Upper lobe of right lung (tissue), 1 donor: Measurements from ENCODE around the gene TFDP2. TPM values are rescaled to one million over a fixed set of nuclear protein-coding genes. Genes with fewer than 3 reads are reported as not detected.

Experiments used
- ATAC-seq: fragments of 200-7000 bp; cut with Tn5 transposase; one replicate; pipeline ENCODE4 v1.9.1; 2020; ENCODE audit warnings: mild to moderate bottlenecking, moderate library complexity
- DNase-seq: peaks from one replicate; pipeline ENCODE4 v3.0.0-alpha.2; 2020
- H3K27ac ChIP-seq: fragments of 200-600 bp; one replicate; pipeline ENCODE4 v1.8.0; 2022
- H3K27me3 ChIP-seq: fragments of 200-600 bp; one replicate; pipeline ENCODE4 v1.8.0; 2022; ENCODE audit warnings: mild to moderate bottlenecking
- H3K36me3 ChIP-seq: fragments of 200-600 bp; one replicate; pipeline ENCODE4 v1.8.0; 2022
- H3K4me1 ChIP-seq: fragments of 200-600 bp; one replicate; pipeline ENCODE4 v1.8.0; 2022
- H3K4me3 ChIP-seq: fragments of 200-600 bp; one replicate; pipeline ENCODE4 v1.8.0; 2022; ENCODE audit warnings: mild to moderate bottlenecking
- H3K9me3 ChIP-seq: fragments of 200-600 bp; one replicate; pipeline ENCODE4 v1.8.0; 2022
- CTCF ChIP-seq: fragments of 200-600 bp; IDR thresholded peaks from one replicate; pipeline ENCODE4 v1.8.0; 2022; ENCODE audit warnings: antibody characterized with exemption
- intact Hi-C: fragments of 100-400 bp; cut with DNase I; formaldehyde crosslinking; loops from one replicate; pipeline ENCODE4 v1.11.0; 2022
- total RNA-seq: library from RNA; stranded (reverse); fragmentation: NEBNext Ultra II Directional; extraction: Animal tissue kit (Norgen Biotek cat#: 25700); gene quantifications from one replicate; pipeline ENCODE4 v1.2.1, GENCODE V29; 2021
- donor health status: DM: no; HTN: yes; CAD: no; lungs with severe emphysema.

The TFDP2 gene
- total RNA-seq, 1 donor from 2014 or later = 26.7 TPM

- ATAC-seq (no peak), DNase-seq (no peak)
- Histone ChIP-seq H3K27ac (no peak overlapping the region), H3K36me3 (no peaks in the 10 kb centered on the region), H3K9me3 (no peaks in the 10 kb centered on the region), H3K4me1 (no peaks in the 10 kb centered on the region), H3K27me3 (no peaks in the 10 kb centered on the region), H3K4me3 (no peak overlapping the region)
- intact Hi-C loops = no loop called here
- TF ChIP-seq CTCF = no peak
These were observed 14.5 kb downstream of the TFDP2 start for GRCh38 chr3:142134799-142135325.

- H3K27me3 ChIP-seq = no peaks in the 10 kb centered on the region
- ATAC-seq = no peak
- H3K9me3 ChIP-seq = no peaks in the 10 kb centered on the region
- no peak for DNase-seq
- no peak overlapping the region for H3K27ac ChIP-seq
- TF ChIP-seq CTCF = no peak
- H3K4me3 ChIP-seq = no peak overlapping the region
- no peaks in the 10 kb centered on the region for H3K36me3 ChIP-seq
- intact Hi-C loops = no loop called here
- no peaks in the 10 kb centered on the region for H3K4me1 ChIP-seq
These were observed 19.7 kb downstream of the TFDP2 start for GRCh38 chr3:142129516-142130171.

- intact Hi-C loops = no loop called here
- H3K9me3 ChIP-seq = no peaks in the 10 kb centered on the region
These were observed 21.2 kb downstream of the TFDP2 start for GRCh38 chr3:142127941-142128658.

GRCh38 chr3:142124243-142124642 is 25.1 kb downstream of the TFDP2 start:
- TF ChIP-seq CTCF = no peak
- ATAC-seq (no peak), DNase-seq (no peak)
- Histone ChIP-seq H3K4me3 (no peak overlapping the region), H3K9me3 (no peaks in the 10 kb centered on the region), H3K27me3 (no peaks in the 10 kb centered on the region), H3K27ac (no peak overlapping the region), H3K4me1 (no peaks in the 10 kb centered on the region), H3K36me3 (no peaks in the 10 kb centered on the region)
- intact Hi-C loops = no loop called here

More at GRCh38 chr3:142127941-142128658, 21.2 kb downstream of the TFDP2 start:
- Histone ChIP-seq H3K27ac (no peak overlapping the region), H3K4me3 (no peak overlapping the region), H3K36me3 (no peaks in the 10 kb centered on the region), H3K4me1 (no peaks in the 10 kb centered on the region), H3K27me3 (no peaks in the 10 kb centered on the region)
- no peak for DNase-seq
- no peak for TF ChIP-seq CTCF
- ATAC-seq = no peak

- Histone ChIP-seq H3K36me3 (no peaks in the 10 kb centered on the region), H3K4me1 (no peaks in the 10 kb centered on the region), H3K27me3 (no peaks in the 10 kb centered on the region), H3K9me3 (no peaks in the 10 kb centered on the region), H3K4me3 (no peak overlapping the region), H3K27ac (no peak overlapping the region)
- DNase-seq = no peak
- TF ChIP-seq CTCF = no peak
- no peak for ATAC-seq
- intact Hi-C loops = no loop called here
These were observed 28.6 kb downstream of the TFDP2 start for GRCh38 chr3:142120707-142121106.
